Heart left ventricle (tissue), 16 donors: Measurements from ENCODE around the gene TMEM222. TPM values are rescaled to one million over a fixed set of nuclear protein-coding genes. Genes with fewer than 3 reads are reported as not detected.

Source experiments
- ATAC-seq, 4 donors: fragments of 200-7000 bp; cut with Tn5 transposase; one replicate each; pipeline ENCODE4 v1.9.1; 2020 to 2022; ENCODE audit warnings: moderate library complexity in 4 of 4, mild to moderate bottlenecking in 3 of 4, moderate number of reproducible peaks in 1 of 4
- DNase-seq, 5 donors: peaks; one replicate each; pipeline ENCODE4 v3.0.0-alpha.2; 2020
- H3K27ac ChIP-seq, 12 donors: fragments of 200-600 bp; sonication (generic) in 4 of 12; one replicate each; pipeline versions ENCODE4 v1.5.0 to v1.8.0; 2016 to 2022; ENCODE audit warnings: mild to moderate bottlenecking in 2 of 12
- H3K27me3 ChIP-seq, 9 donors: fragments of 200-600 bp; sonication (generic) in 2 of 9; one replicate each; pipeline versions ENCODE4 v1.5.1 to v1.8.0; 2016 to 2022; ENCODE audit warnings: mild to moderate bottlenecking in 3 of 9
- H3K36me3 ChIP-seq, 9 donors: fragments of 200-600 bp; sonication (generic) in 2 of 9; one replicate each; pipeline versions ENCODE4 v1.5.0 to v1.8.0; 2018 to 2022; ENCODE audit warnings: mild to moderate bottlenecking in 2 of 9
- H3K4me1 ChIP-seq, 12 donors: fragments of 200-600 bp; sonication (generic) in 4 of 12; one replicate each; pipeline versions ENCODE4 v1.5.0 to v1.8.0; 2016 to 2022; ENCODE audit warnings: mild to moderate bottlenecking in 3 of 12
- H3K4me3 ChIP-seq, 12 donors: fragments of 200-600 bp; sonication (generic) in 4 of 12; one replicate each; pipeline versions ENCODE4 v1.5.0 to v1.8.0; 2017 to 2022; ENCODE audit warnings: mild to moderate bottlenecking in 9 of 12, moderate library complexity in 4 of 12
- H3K9me3 ChIP-seq, 12 donors: fragments of 200-600 bp; sonication (generic) in 4 of 12; one replicate each; pipeline versions ENCODE4 v1.5.0 to v1.8.0; 2016 to 2022; ENCODE audit warnings: mild to moderate bottlenecking in 1 of 12
- POLR2A ChIP-seq, 2 donors: fragments of 450-650 bp; IDR thresholded peaks; one replicate each; pipeline ENCODE4 v1.6.1; 2017; ENCODE audit warnings: antibody characterized with exemption in 2 of 2, mild to moderate bottlenecking in 2 of 2, moderate library complexity in 2 of 2
- WGBS, 4 donors: extraction: QIAGEN DNeasy Blood & Tissue Kit in 2 of 4; methylation state at CpG; one replicate each; pipeline versions ENCODE4 v1.1.5 to v1.1.7; 2013 to 2018; 5-methylcytosine and 5-hydroxymethylcytosine counted together
- intact Hi-C, 10 donors: fragments of 100-400 bp; cut with DNase I; formaldehyde crosslinking; loops; one replicate each; pipeline versions ENCODE4 v1.11.1 to v1.14.2; 2022
- polyA plus RNA-seq, 2 donors: library from polyadenylated mRNA; stranded (reverse); fragments of 200-250 nt; gene quantifications; one replicate each; pipeline ENCODE4 v1.2.3, GENCODE V29; 2013
- total RNA-seq, 9 donors: library from RNA; depleted of rRNA in 2 of 9; stranded (reverse); fragments of >200 nt in 2 of 9; fragmentation: NEBNext Ultra II Directional in 3 of 9; extraction: Animal tissue kit (Norgen Biotek cat#: 25700) in 3 of 9; gene quantifications; one replicate each; pipeline versions ENCODE4 v1.1.0 to v1.2.4, GENCODE V29; 2016 to 2023
- TF ChIP-seq, protein P1 (sequence below), 12 donors: fragments of 200-600 bp; sonication (generic) in 4 of 12; IDR thresholded peaks; one replicate each; pipeline versions ENCODE4 v1.5.0 to v1.8.0; 2018 to 2022; ENCODE audit warnings: antibody characterized with exemption in 12 of 12, mild to moderate bottlenecking in 5 of 12
- donor health status: ischemic (EF 13 %, LVEDD 7.1; RV severe dilation, severe dysfunction).
- donor health status: healthy with polysubstance abuse.
- donor health status: DM: no; HTN: yes; CAD: no.
- donor health status: DM: no; HTN: no; CAD: no.
- donor health status: ischemic (EF 25% LVEDD 6.9; RV normal size, moderate dysfunction).
- donor health status: ischemic (EF 25% LVEDD 5.7; RV mildly dilated, moderate dysfunction).
- donor health status: healthy.
- donor health status: DM: yes; HTN: yes; CAD: no.
- donor health status: ischemic (EF 35%, LVEDD 5.7; RV mildly dilated, moderate dysfunction).
- donor health status: nonischemic (EF 11% LVEDD 7.7; RV severe dilation, severe dysfunction).
- donor health status: DM: yes; HTN: yes; CAD: no.
- donor health status: PGD.
- donor health status: ischemic (EF 29% LVEDD 5.4; RV normal size, mild dysfunction).
- donor health status: nonischemic (EF 23%, LVEDD 6.1; RV moderate dilation, normal function).

Gene TMEM222
- total and polyA plus RNA-seq, 11 donors: 18.1 to 49.3 (median 26.2) TPM

DNA sequence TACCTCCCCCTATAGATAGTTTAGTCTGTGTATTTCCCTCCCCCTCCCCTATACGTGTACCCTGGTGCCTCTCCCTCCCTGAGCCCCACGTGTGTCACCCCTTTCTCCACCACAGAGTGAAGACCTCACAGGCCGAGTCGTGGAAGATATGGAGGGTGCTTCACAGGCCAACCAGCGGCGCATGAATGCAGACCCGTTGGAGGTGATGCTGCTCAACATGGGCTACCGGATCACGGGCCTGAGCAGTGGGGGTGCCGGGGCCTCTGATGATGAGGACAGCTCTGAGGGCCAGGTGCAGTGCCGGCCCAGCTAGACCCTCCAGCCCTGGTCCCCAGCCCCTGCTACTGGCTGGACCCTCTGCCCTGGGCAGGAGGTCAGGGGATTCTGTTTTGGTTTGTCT, 15.9 kb upstream of the TMEM222 start:
- Histone ChIP-seq H3K36me3 (peaks cover 0 to 71% (median 51%) of the 10 kb centered on the region in 9 donors), H3K4me1 (peaks cover 0 to 6% (median 3%) of the 10 kb centered on the region in 12 donors), H3K4me3 (no peak overlapping the region), H3K27me3 (no peaks in the 10 kb centered on the region), H3K27ac (no peak overlapping the region), H3K9me3 (no peaks in the 10 kb centered on the region)
- intact Hi-C loops: loop anchor here in 3 of 10 donors (5.0 to 10.0 kb wide), 3 partner anchors 36 to 359 kb away; partner anchors contain the start of gene SYTL1 (in 1 of the 3)
- TF ChIP-seq, protein P1, sequence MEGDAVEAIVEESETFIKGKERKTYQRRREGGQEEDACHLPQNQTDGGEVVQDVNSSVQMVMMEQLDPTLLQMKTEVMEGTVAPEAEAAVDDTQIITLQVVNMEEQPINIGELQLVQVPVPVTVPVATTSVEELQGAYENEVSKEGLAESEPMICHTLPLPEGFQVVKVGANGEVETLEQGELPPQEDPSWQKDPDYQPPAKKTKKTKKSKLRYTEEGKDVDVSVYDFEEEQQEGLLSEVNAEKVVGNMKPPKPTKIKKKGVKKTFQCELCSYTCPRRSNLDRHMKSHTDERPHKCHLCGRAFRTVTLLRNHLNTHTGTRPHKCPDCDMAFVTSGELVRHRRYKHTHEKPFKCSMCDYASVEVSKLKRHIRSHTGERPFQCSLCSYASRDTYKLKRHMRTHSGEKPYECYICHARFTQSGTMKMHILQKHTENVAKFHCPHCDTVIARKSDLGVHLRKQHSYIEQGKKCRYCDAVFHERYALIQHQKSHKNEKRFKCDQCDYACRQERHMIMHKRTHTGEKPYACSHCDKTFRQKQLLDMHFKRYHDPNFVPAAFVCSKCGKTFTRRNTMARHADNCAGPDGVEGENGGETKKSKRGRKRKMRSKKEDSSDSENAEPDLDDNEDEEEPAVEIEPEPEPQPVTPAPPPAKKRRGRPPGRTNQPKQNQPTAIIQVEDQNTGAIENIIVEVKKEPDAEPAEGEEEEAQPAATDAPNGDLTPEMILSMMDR (IDR thresholded peaks at IDR 0.05): no peak
- TF ChIP-seq POLR2A (IDR thresholded peaks at IDR 0.05): no peak
- 87 to 91% (median 89%) methylated on average over 11 of the region's 11 CpGs for WGBS, 4 donors
- ATAC-seq: no peak
- DNase-seq: no peak

DNA sequence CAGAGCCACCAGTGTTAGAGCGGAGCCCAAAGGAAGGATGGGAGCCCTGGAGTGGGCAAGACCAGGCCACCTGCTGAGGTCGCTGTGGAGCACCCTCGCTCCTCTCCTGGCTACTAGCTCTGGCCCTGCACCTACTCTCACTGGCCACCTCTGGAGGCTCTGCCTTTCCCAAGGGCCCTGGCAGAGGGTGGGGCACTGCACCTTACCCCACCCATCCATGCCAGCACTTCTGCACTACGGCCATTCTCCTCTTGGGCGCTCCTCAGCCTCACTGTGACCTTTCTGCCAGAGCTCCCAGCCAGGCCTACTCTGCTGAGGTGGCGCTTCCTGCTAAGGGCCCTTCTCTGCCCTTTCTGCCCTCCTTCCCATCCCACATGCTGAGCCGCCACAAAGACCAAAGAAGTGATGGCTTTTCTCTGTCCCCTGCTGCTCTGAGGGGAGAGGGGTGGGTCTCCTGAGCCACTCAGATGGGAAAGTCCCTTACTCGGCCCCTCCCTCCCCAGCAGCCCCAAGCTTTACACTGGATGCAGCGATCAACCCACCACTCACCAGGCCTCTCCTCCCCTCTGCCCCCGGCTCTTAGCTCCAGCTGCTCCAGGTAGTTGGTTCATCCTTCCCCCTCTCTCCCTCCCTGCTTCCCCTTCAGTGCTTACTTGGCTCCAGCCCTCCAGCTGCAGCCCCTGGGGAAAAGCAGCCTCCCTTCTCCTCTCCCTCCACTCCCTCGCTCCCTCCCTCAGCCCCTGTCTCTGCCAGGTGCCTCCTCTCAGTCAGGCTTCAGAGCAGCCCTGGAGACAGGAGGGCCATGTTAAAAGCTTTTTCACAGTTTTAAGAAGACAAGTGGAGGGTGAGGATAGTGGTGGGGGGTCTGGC, 14.8 kb upstream of the TMEM222 start:
- intact Hi-C loops: loop anchor here in 3 of 10 donors (5.0 to 10.0 kb wide), 3 partner anchors 35 to 358 kb away; partner anchors contain the start of gene SYTL1 (in 1 of the 3)
- Histone ChIP-seq H3K36me3 (peaks cover 0 to 67% (median 42%) of the 10 kb centered on the region in 9 donors), H3K4me1 (no peaks in the 10 kb centered on the region), H3K4me3 (no peak overlapping the region), H3K27ac (no peak overlapping the region), H3K27me3 (no peaks in the 10 kb centered on the region), H3K9me3 (no peaks in the 10 kb centered on the region)
- no peak for DNase-seq
- TF ChIP-seq, protein P1 (IDR thresholded peaks at IDR 0.05): no peak
- no peak for TF ChIP-seq POLR2A (IDR thresholded peaks at IDR 0.05)
- 85 to 93% (median 87%) methylated on average over 10 to 11 of the region's 11 CpGs for WGBS, 4 donors
- ATAC-seq: peak in 1 of 4 donors; percentile 14

DNA sequence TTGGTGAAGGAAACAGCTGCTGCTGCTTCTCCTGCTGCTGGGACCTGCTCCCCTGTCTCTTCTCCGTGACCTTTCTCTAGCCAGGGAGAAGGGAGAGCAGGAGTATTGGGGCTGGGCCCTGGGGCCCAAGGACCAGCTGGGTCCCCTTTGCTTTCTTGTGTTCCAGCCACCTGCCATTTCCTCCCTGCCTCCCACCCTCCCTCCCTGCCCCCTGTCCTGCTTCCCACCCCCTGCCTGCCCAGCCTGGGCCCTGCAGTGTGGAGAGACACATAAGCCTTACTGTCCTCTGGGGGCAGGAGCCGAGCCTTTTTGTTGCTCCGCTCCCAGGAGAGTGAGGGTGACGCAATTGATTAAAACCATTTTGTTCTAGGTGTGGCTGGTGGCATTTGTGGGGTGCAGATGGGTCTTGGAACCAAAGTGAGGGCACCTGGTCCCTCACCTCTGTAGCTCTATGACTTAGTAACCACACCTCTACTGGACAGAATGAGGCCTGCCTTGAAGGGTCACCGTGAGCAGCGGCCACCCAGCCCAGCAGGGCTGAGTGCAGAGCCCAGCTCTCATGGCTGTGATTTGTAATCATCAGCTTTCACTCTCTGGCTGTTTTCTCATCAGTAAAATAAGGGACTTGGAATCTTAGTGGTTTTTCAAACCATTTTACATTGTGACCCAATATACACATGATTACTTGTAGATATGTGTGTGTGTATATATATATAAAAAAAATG, 13.9 kb upstream of the TMEM222 start:
- ATAC-seq (no peak), DNase-seq (no peak)
- Histone ChIP-seq H3K27me3 (no peaks in the 10 kb centered on the region), H3K36me3 (peaks cover 0 to 58% (median 36%) of the 10 kb centered on the region in 9 donors), H3K4me1 (no peaks in the 10 kb centered on the region), H3K4me3 (no peak overlapping the region), H3K9me3 (no peaks in the 10 kb centered on the region), H3K27ac (no peak overlapping the region)
- 83 to 96% (median 86%) methylated on average over 6 of the region's 6 CpGs for WGBS, 4 donors
- intact Hi-C loops: loop anchor here in 3 of 10 donors (5.0 to 10.0 kb wide), 3 partner anchors 34 to 357 kb away; partner anchors contain the start of gene SYTL1 (in 1 of the 3)
- TF ChIP-seq, protein P1 (IDR thresholded peaks at IDR 0.05): no peak
- TF ChIP-seq POLR2A (IDR thresholded peaks at IDR 0.05): no peak
